ENCODE measurements around the gene CLEC11A. TPM values are rescaled to one million over a fixed set of nuclear protein-coding genes. Genes with fewer than 3 reads are reported as not detected.

Gene CLEC11A
- total and polyA plus RNA-seq, 9 of the 15 experiments (the other 6 are each of a cell fraction or from before 2014, with no cell fraction given): 0.39 to 43.9 (median 3.4) TPM

- TF ChIP-seq ETS1 (conservative IDR thresholded peaks at IDR 0.05; ENCODE audit: control insufficient read depth, low read depth, low read length): 0 out of 2 replicates have a peak, but pooled peaks have one; percentile 19
- TF ChIP-seq SIX5 (IDR thresholded peaks at IDR 0.05; ENCODE audit: borderline replicate concordance in 1 of 2, insufficient read depth in 1 of 2, low read depth in 1 of 2, low read length in 2 of 2): peak; percentile 49 to 52; a peak in 3 of 4 replicates
- TF ChIP-seq CREM (IDR thresholded peaks at IDR 0.05; ENCODE audit: low read depth): peak; percentile 85
- TF ChIP-seq REST (IDR thresholded peaks at IDR 0.05; ENCODE audit: borderline replicate concordance): 0 out of 2 replicates have a peak, but pooled peaks have one; percentile 27
- 0 out of 2 replicates have a peak, but pooled peaks have one; percentile 25 for TF ChIP-seq REST (CRISPR knock-in tag; IDR thresholded peaks at IDR 0.05; ENCODE audit: low read depth)
- peak; percentile 48; the same call in 1 of the 2 replicates for TF ChIP-seq SOX6 (IDR thresholded peaks at IDR 0.05)
- peak; percentile 81 for TF ChIP-seq ZNF143 (CRISPR knock-in tag; IDR thresholded peaks at IDR 0.05)
- 0 out of 2 replicates have a peak, but pooled peaks have one; percentile 57 for TF ChIP-seq HDAC8 (tag; IDR thresholded peaks at IDR 0.05)
- peak; percentile 59; the same call in 1 of the 2 replicates for TF ChIP-seq SUPT5H (IDR thresholded peaks at IDR 0.05)
- peak; percentile 56; the same call in 1 of the 2 replicates for TF ChIP-seq CREB3 (tag; conservative IDR thresholded peaks at IDR 0.05; ENCODE audit: low read depth)
- TF ChIP-seq SETDB1 (IDR thresholded peaks at IDR 0.05; ENCODE audit: low read length): no peak
- peak; percentile 77 for TF ChIP-seq POLR2A (conservative IDR thresholded peaks at IDR 0.05)
- no peak for TF ChIP-seq GTF2B (IDR thresholded peaks at IDR 0.05; ENCODE audit: extremely low read depth, insufficient read length)
- TF ChIP-seq JUNB (CRISPR knock-in tag; conservative IDR thresholded peaks at IDR 0.05): no peak
- peak; percentile 77 for TF ChIP-seq ZFX (CRISPR knock-in tag; IDR thresholded peaks at IDR 0.05)
Measured at GRCh38 chr19:50728084-50728737, 5.0 kb downstream of the CLEC11A start (continued).
